GM18511 (cell line): ENCODE results near the gene WDR7.

ENCODE experiments used
- ATAC-seq: cut with Tn5 transposase; IDR thresholded peaks from one replicate; pipeline ENCODE4 v1.9.1; 2021; ENCODE audit warnings: mild to moderate bottlenecking, moderate library complexity; ENCODE audit not compliant: unreplicated experiment

WDR7 gene

DNA sequence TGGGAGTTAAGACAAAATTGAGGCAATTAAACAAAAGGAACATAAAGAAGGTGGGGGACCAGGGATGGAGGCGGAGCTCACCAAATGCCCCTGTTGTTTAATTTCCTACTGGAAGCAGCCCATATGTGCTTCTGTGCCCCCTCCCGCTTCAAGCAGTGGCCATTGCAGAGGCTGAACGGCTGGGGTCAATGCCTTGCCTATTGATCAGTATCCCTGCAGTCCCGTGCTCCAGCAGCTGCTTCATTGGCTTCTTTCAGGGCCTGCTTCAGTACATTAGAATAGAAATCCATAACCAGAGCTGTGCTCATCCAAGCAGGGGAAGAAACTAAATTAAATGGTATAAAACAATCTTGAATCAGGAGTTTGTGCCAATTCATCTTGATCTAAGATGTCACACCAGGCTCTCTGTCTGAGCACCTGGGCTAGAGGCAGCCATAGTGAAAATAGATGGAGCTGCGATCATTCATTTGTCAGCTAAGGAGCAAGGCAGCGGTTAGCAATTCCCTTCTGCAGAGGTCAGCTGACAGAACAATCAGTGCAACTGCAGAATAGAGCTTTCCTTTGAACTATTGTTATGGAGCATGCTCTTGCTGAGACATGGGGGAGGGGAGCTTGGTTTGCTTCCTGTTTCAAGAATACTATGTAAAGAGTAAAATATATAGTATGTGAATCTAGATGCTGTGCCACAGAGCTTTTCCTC lies 222.4 kb downstream of the WDR7 start:
- no peak for ATAC-seq

- ATAC-seq: no peak
Observed at GRCh38 chr18:56878711-56879110, 227.6 kb downstream of the WDR7 start.

DNA sequence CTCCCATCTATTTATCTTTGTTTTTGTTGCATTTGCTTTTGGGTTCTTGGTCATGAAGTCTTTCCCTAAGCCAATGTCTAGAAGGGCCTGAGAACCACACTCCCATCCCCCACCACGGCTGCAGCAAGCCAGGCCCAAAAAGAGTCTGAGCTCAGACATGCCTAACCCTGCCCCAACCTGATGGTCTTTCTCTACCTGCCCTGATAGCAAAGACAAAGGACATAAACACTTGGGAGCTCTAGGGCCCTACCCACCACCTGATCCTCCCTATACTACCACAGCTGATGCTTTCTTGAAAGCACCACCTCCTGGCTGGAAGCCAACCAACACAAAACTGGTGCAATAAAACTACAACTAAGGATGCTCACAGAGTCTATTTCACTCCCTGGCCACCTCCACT lies 233.4 kb downstream of the WDR7 start:
- no peak for ATAC-seq

GRCh38 chr18:56888978-56889377 lies 237.8 kb downstream of the WDR7 start:
- ATAC-seq: no peak

GRCh38 chr18:56889621-56890020 lies 238.5 kb downstream of the WDR7 start:
- no peak for ATAC-seq

DNA sequence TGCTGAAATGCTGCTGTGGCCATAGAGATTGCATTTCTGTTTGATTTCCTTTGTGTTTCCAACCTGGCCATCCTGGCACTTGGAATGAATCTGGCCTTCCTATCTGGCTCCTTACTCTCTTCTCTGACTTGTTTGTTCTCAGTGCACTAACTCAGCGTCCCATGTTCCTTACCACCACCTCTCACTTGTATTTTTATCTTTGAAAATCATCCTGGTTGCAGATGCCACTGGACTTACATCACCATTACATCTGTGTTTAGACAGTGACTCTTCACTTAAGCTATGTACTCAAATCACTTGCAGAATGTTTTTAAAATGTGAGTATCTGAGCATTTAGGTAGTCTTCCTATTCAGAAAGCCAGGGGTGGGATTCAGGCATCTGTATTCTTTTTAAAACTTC lies 239.5 kb downstream of the WDR7 start:
- no peak for ATAC-seq

- ATAC-seq: no peak
Observed at GRCh38 chr18:56891116-56891515, 240.0 kb downstream of the WDR7 start.

DNA sequence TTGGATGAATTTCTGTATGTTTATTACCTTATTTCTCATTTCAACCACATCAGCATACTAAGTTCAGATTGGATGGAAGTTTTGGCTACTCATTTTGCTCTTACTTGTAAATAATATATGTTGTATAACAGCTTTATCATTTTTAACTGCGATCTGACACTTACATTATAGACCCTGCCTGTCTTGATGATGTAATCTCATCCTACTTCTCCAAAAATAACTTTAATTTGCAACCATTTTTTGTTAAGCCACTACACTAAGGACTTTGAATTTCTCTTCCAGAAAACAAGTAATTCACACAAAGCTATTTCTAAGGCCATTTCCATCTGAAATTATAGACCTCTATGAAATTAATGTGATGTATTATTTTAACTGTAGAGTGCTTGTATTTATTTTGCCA lies 240.7 kb downstream of the WDR7 start:
- no peak for ATAC-seq

DNA sequence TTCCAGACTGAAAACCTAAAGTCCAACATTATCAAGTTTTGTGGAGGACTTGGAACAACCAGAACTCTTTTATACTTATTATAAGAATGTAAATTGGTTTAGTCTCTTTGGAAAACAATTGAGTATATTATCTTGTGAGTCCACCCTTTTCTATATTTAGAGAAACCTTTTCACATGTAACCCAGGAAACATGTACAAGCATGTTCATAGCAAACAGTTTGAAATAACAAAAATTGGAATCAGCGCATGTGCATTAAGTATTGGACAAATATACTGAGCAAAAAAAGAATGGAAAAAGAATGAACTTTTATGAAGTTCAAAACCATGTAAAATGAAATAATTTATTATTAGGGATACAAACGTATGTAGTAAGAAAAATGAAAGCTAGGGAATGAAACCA lies 246.0 kb downstream of the WDR7 start:
- no peak for ATAC-seq

DNA sequence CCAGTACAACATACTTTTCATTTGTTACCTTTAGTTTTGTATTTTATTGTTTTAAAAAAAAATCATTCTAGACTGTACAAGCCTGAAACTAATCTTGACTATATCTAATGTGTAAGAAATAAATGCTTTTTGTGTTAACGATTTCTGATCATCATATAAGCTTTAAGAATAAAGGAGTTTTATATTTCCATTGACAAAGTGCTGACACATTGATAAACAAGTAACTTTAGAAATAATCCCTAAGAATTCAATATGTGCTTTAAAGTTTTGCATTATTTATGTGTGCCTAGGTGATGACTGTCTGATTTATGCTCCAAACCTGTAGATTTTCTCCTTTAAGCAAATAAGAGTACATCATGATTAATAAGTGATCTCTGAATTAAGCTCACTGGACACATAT lies 248.5 kb downstream of the WDR7 start:
- no peak for ATAC-seq

DNA sequence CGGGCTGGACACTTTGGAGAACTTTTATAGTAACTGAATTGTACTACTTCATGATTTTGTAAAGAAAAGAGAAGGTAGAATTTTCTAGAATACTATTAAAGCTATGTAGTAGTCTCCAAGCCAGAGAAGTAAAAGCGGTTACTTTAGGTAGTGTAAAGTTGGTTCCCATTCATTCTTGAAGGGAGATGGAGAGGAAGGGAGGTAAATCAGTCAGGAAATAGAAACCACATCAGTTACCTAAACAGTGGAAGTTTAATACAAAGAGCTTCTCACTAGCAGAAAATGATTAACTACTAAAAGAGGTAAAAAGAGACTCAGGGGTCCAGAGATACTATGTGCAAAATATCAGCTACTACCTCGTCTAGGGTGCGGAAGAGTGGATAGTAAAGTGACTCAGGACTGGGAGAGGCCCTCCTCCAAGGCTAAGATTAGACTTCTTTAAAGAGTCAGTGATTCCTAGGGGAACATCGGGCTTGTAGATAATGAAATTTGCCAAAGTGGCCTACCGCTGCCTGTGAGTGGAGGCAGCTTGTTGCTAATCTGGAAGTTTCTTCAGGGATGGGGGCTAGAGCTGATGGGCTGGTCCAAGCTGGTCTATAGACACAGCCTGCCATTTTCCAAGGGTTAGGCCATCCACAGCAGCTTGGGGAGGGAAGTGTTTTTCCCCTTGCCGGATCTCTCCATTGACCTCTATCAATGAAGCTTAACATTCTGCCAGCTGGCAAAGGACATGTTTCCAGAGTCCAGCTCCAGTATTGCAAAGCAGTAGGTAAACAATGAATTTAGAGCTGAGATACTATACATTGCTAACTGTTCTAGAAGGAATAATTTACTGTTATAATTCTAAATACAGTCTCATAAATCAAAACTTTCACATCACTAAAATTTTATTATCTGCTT lies 249.3 kb downstream of the WDR7 start:
- no peak for ATAC-seq

GRCh38 chr18:56901919-56902318 lies 250.8 kb downstream of the WDR7 start:
- ATAC-seq: no peak

DNA sequence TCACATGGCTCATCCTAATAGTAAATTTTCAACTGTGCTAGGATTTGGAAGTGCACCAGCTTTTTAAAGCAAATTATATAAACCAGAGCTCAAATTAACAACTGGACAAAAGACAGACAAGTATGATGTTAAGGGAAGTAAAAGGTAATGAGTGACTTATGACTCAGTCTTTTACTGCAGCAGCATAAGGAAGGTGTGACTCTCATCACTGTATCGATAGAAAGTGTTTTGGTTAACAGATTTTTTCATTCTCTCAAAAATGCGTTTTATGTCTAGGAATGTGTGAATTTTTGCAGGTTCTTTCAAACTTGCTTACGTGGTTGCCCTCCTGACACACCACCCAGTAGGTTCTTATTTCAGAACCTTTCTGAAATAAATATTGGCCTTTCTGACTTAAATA lies 251.5 kb downstream of the WDR7 start:
- peak; percentile 62 for ATAC-seq

DNA sequence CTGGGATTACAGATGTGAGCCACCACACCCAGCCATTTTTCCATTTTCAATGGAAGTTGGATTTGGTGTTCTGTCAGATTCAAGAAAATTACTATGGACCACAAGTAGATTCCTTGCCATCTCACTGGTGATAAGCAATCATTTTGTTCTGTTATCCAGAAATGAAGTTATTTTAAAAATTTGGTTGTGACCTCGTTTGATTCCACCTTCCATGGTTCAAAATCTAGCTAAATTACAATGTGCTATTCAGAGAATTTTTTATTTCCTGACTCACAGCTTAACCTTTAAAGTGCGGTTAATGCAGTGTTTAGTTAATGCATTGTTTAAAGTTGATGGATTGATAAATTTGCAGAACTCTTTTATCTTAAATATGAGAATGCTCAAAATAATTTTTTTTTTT lies 252.5 kb downstream of the WDR7 start:
- ATAC-seq: no peak

GRCh38 chr18:56907771-56908170 lies 256.6 kb downstream of the WDR7 start:
- ATAC-seq: no peak

DNA sequence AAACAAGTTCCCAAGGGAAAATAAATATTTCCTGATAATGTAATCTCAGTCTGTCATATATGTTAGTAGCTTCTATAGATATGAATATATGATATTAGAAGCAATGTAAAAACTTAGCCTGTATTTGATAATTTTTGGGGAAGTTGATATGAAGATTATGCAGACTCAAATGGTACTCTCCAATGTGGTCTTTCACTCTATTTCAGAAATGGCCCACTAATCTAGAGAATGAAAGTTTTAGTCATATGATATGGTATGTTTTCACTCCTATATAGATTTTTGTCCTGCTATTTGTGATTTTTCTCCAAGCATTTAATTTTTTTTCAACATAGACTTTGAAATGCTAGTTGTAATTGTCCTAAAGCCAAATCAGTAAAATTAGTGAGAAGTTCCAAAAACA lies 259.1 kb downstream of the WDR7 start:
- no peak for ATAC-seq

DNA sequence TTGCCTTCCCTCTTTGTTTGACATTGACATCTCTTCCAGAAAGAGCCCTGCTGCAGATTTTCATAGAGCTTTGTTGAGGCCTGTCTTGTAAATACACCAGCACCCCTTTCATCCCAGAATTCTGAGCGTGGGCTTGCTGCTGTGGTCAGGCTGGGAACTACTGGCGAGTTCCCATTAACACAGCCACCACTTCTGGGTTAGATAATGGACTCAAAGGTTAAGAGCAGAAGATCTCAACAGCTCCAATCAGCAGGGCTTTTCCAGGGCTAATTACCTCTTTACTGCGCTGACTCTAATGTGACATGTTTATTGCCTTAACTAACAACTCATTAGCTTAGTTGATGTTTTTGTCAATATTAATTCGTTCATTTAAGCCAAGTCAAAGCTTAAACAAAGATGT lies 259.8 kb downstream of the WDR7 start:
- no peak for ATAC-seq

- ATAC-seq: no peak
Observed at GRCh38 chr18:56913941-56914340, 262.8 kb downstream of the WDR7 start.

DNA sequence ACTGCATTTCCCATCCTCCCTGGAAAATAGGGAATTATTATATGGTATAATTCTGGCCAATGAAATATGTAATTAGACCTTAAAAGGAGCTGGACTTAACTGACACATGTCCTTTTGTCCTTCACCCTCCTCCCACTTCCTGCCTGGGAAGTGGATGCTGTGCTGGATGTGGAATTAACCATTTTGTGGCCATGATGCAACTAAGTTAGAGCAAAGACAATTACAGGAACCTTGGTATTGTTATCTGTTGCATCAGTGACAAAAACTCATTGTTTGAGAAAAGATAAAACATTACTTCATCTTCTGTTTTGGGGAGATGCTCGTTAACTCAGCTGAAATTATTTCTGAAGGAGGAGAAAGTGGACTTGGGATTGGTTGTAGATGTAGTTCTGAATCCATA lies 268.0 kb downstream of the WDR7 start:
- ATAC-seq: no peak

DNA sequence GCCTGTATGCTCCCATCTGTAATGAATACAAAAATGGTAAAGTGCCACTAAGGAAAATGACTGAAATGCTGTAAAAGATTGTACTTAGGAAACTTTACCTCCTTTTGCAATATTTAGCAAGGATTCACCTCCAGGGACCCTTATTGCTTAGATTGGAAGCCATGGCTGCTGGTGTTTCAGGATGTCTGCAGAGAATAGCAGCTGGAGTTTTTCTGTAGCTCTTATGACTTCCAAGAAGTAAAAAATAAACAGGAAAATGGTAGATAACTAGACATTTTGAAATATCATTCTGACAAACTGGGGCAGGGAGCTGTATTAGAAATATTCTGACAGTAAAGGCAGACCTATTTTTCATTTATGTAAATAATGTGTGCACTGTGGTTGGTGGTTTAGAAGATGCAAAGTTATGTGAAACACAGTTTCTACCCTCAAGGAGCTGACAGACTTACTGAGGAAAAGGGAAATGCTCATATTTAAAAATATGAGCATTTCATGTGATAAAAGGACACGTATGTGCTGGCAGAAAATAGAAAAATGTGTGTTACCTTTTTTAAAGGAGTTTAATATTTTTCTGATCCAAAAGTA lies 270.8 kb downstream of the WDR7 start:
- ATAC-seq: peak; percentile 65

DNA sequence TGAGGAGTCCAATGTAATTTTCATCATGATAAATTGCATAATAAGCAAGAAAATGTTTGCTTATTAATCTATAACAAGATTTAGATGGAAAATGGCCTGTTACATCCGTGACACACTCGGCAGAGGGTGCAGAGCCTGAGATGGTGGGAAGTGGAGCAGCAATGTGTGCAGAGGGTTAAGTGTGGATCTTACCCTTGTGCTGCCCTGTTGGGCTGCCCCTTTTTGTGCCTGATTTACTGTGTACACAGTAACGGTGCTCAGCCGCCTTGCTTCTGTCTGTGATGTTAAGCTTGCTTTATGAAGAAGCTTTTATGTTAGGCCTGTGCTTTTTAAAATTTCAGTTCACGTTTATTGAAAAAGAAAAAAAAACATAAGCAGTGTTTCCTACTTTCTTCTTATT lies 275.6 kb downstream of the WDR7 start:
- no peak for ATAC-seq

GRCh38 chr18:56927786-56928185 lies 276.6 kb downstream of the WDR7 start:
- no peak for ATAC-seq
